Colon (tissue), 2 donors: Measurements from ENCODE around the gene ZNF682.
A peak's percentile ranks its signal among the peaks of the same experiment; 100 is the strongest.
"Not testable (repeated sequence)": the region's sequence is repeated elsewhere in the genome, so short reads cannot be mapped to it uniquely, and the experiment has no call there.

Source experiments
- FAIRE-seq: peaks from 2 replicates; lab custom pipeline; 2012; peaks lifted over from hg19 to GRCh38; lab: Jason Lieb, UNC
- donor health status: control.
- donor health status: control.

The ZNF682 gene

GRCh38 chr19:20039203-20039723 lies at the start of gene ZNF682:
Gene ZNF682, minus strand, starts transcription at chr19:20039505. Its CDS starts 160 bp downstream, at chr19:20039345.
- no peak for FAIRE-seq

GRCh38 chr19:20082876-20083275 lies 43.6 kb upstream of the ZNF682 start:
- FAIRE-seq = not testable (repeated sequence)

GRCh38 chr19:20082232-20082833 lies 43.0 kb upstream of the ZNF682 start:
- FAIRE-seq = not testable (repeated sequence)

DNA sequence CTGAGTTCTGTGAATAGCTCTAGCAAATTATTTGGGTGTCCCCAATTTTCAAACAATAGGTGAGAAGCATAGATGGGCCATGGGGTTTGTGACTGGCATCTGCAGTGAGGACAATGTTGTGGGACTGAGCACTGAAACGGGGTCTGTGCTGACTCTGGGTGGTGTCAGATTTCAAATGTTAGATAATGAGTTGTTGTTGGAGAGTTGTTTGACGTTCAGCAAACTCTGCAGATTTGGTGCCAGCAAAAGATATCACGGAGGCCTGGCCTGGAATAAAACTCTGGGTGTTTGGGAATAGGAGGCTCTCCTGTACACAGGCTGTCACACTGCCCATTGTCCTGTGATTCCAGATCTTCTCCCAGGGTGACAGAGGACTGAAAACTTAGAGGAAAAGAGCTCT lies 41.4 kb upstream of the ZNF682 start:
- FAIRE-seq = no peak

GRCh38 chr19:20079476-20079875 lies 40.2 kb upstream of the ZNF682 start:
- FAIRE-seq = no peak

DNA sequence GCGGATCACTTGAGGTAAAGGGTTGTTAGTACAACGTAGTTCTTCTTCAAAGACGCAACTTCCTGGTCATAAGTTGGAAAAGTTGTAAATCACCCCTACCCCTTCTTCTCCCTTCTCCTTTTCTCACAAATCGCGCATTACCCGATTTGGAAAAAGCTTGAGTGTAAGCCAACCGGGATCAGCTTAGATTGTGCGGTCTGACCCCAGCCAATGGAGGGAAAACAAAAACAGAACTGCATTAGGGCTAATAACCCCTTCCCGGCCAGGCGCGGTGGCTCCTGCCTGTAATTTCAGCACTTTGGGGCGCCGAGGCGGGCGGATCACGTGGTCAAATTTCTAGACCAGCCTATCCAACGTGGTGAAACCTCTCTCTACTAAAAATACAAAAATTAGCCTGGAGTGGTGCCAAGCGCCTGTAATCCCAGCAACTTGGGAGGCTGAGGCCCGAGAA lies 39.3 kb upstream of the ZNF682 start:
- no peak for FAIRE-seq

DNA sequence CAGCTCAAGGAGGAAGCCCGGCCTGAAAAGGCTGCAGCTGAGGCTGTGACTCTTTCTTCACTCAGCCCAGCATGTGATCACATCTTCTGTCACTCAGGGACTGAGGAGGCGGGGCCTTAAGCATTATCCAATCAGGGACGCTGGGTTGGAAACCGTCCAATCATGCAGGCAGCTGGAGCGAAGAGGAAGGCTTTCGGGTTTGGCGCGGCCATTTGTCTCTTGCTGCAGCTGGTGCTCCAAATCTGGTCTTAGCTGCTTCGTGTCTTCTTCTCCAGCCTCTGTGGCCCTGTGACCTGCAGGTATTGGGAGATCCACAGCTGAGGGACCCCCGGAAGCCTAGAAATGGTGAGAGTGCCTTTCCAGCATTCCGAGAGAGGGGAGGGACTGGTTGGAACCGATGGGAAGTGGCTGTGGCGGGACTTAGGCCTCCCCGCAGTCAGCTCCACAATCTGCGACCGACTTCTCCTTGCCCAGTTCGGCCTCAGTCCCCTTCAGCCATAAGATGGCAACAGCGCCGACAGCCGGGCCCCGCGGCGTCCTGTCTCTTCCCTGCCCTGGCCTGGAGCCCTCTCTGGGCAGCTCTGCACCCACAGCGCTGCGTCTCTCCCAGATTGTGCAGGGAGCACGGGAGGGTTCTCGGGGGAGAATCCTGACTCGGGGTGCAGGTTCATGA lies 38.6 kb upstream of the ZNF682 start, which contains the start of gene ZNF90:
Gene ZNF90 (plus strand): TSS at position 210 of the 673 bp plus-strand sequence. CDS start 133 bp downstream, at position 343.
- FAIRE-seq = no peak

- no peak for FAIRE-seq
Observed at GRCh38 chr19:20072936-20073335, 33.6 kb upstream of the ZNF682 start.

GRCh38 chr19:20070691-20071090 lies 31.4 kb upstream of the ZNF682 start:
- no peak for FAIRE-seq

GRCh38 chr19:20068559-20068958 lies 29.3 kb upstream of the ZNF682 start:
- FAIRE-seq = not testable (repeated sequence)

- FAIRE-seq = no peak
Observed at GRCh38 chr19:20067943-20068342, 28.6 kb upstream of the ZNF682 start.

DNA sequence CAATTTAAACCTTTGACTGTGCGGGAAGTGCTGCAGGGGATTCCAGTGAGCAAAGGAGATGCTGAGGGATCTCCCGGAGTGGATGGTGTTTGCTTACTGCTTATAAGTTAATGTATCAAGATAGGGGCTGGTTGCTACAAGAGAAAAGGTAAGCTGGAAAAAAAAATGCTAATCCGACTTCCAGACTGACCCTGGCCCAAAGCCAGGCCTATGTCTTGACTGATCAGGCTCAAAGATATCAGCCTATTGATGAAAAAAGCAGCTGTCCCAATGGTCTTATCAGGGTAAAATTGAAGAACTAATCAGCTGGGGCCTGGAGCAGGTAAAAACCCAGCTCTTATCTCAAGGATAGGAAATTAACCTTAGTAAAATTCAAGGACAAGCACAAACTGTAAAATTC lies 27.6 kb upstream of the ZNF682 start:
- no peak for FAIRE-seq

DNA sequence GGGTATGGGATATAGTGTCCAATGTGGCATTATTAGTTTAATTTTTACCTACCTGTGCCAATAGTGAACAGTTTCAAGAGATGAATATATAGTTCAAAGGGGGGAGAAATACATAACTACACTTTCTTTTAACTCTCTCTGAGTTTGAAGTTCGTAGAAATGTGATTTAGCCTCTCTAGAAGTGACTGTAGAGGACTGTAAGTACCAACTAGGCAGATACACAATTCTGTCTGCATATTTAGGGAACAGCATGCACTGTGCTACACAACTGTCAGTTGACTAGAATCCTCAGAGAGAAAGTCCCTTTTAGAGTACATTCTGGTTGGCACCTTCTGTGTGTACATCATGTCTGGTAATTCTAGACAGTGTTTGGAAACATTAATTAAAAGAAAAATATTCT lies 21.0 kb upstream of the ZNF682 start:
- FAIRE-seq = no peak

GRCh38 chr19:20058738-20059137 lies 19.4 kb upstream of the ZNF682 start:
- not testable (repeated sequence) for FAIRE-seq

DNA sequence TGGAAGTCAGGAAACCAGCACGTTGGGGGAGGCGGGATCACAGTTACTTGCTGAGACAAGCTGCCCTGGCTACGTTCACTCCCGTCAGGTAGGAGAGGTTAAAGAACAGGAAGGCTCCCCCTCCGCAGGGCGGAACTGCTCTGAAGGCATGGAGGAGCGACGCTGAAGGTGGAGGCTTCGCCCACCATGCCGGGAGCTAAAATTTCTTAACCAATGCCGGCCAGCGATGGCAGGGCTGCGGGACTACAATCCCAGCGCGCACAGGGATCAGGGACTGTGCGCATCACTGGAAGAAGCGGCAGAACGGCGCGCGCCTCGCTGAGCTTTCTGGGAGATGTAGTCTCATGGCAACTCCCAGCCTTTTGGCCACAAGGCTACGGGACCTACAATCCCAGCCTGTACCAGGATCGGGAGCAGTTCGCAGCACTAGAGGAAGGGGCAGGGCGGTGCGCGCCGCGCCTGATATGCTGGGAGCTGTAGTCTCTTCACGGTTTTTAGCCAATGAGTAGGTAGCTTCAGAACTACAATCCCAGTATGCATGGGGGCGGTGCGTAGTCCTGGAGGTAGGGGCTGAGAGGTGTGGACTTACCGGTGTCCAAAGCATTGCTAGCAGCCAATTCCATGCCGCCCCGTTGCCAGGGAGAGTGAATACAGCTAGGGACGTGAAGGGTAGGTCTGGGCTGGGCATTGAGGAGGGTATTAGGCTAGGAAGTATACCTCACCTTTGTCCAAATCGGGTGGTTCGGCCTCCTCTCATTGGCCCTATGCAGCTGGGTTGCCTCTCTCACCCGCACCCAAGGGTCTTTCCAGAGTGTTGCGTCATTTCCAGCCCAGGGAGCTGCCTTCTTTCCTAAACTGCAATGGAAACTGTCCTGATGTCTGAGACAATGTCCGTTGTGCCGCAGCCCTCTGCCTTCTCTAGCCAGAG lies 12.8 kb upstream of the ZNF682 start:
- FAIRE-seq = peak; percentile 85

DNA sequence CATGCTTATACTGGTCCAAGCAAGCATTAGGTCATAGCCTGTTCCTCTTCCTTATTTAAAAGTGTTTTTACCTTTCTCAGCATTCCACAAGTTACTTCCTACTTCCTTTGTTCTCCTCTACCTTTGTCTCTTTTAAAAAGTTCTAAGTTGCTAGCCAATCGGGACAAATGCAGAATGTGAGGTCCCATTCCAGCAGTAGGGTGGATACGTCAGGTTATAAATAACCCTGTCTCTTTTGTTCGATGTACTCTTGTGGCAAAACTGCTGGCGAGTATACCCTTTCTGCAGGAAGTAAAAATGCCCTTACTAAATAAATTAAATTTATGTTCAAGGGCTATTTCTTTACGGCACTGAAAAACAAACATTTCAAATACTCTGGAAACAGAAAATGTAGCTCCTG lies 6.4 kb upstream of the ZNF682 start:
- not testable (repeated sequence) for FAIRE-seq

DNA sequence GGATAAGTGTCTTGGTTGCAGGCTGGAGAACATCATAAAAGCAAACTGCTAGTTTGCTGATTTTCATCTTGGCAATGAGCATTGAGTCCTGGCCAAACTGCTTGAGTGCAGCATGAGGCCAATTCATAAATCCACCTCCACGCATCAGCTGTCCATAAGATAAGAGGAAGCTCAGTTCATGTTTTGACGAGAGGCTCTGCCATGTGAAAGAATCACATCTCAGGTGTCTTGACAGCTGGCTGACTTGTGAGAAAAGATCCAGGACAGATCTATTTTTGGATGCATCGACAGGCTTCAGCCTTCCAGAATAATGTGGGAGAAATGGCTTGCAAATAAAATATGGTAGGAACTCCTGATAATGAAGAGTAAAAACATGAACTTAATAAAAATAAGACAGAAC lies 5.4 kb upstream of the ZNF682 start:
- no peak for FAIRE-seq

- no peak for FAIRE-seq
Observed at GRCh38 chr19:20038358-20039202, 725 bp downstream of the ZNF682 start.

GRCh38 chr19:20035935-20036334 lies 3.4 kb downstream of the ZNF682 start:
- FAIRE-seq = no peak

GRCh38 chr19:20028611-20029010 lies 10.7 kb downstream of the ZNF682 start:
- no peak for FAIRE-seq

GRCh38 chr19:20005741-20006140 lies 33.6 kb downstream of the ZNF682 start:
- no peak for FAIRE-seq
